OCI-LY7 (cell line): Measurements from ENCODE around the gene KLRC1. TPM values are rescaled to one million over a fixed set of nuclear protein-coding genes. Genes with fewer than 3 reads are reported as not detected.
"Not testable (repeated sequence)": the region's sequence is repeated elsewhere in the genome, so short reads cannot be mapped to it uniquely, and the experiment has no call there.

Experiments used
- BruUV-seq: library from RNA; stranded (reverse); fragments of 400-500 nt; replicated peaks from 2 replicates; lab custom pipeline; 2021; lab: Mats Ljungman, UMichigan
- CTCF ChIA-PET: fragments of 300-600 bp; sonication (Branson Sonifier 250); formaldehyde crosslinking; loops from one replicate; lab custom pipeline; 2022; ENCODE audit warnings: antibody characterized with exemption; ENCODE audit not compliant: unreplicated experiment; lab: Charles Lee
- POLR2A ChIA-PET: fragments of 300-600 bp; sonication (Branson Sonifier 250); formaldehyde crosslinking; loops from one replicate; lab custom pipeline; 2022; ENCODE audit warnings: antibody characterized with exemption; lab: Charles Lee
- DNase-seq: peaks from one replicate; pipeline ENCODE4 v3.0.0-alpha.2; 2015; ENCODE audit warnings: low spot score
- H2AFZ ChIP-seq: fragments of 200-600 bp; sonication (generic), shearing (Covaris generic); 2 replicates; pipeline ENCODE4 v1.6.1; 2014; ENCODE audit warnings: mild to moderate bottlenecking, antibody characterized with exemption, low read length, moderate library complexity
- H3K27ac ChIP-seq: fragments of 200-600 bp; sonication (generic); 2 replicates; pipeline ENCODE4 v1.5.1; 2014; ENCODE audit warnings: mixed run types, low read depth, mild to moderate bottlenecking, moderate library complexity, low read length, inconsistent platforms; ENCODE audit not compliant: poor library complexity, severe bottlenecking
- H3K36me3 ChIP-seq: fragments of 200-600 bp; sonication (generic); 2 replicates; pipeline ENCODE4 v1.6.1; 2014; ENCODE audit warnings: mild to moderate bottlenecking, antibody characterized with exemption, low read length, moderate library complexity, mixed read lengths; ENCODE audit not compliant: insufficient read depth
- H3K4me1 ChIP-seq: fragments of 200-600 bp; sonication (generic); 2 replicates; pipeline ENCODE4 v1.5.1; 2014; ENCODE audit warnings: mild to moderate bottlenecking, low read length; ENCODE audit not compliant: insufficient read depth, poor library complexity, severe bottlenecking
- H3K4me2 ChIP-seq: fragments of 200-600 bp; sonication (generic); 2 replicates; pipeline ENCODE4 v1.6.1; 2014; ENCODE audit warnings: mild to moderate bottlenecking, low read length
- H3K4me3 ChIP-seq: fragments of 200-600 bp; sonication (generic); 2 replicates; pipeline ENCODE4 v1.5.1; 2014; ENCODE audit warnings: mild to moderate bottlenecking, low read depth, low read length; ENCODE audit not compliant: poor library complexity, severe bottlenecking
- H3K79me2 ChIP-seq: fragments of 200-600 bp; sonication (generic); 2 replicates; pipeline ENCODE4 v1.6.1; 2016; ENCODE audit warnings: low read depth, mild to moderate bottlenecking, low read length, moderate library complexity, mixed read lengths; ENCODE audit not compliant: insufficient read depth
- H3K9me2 ChIP-seq: fragments of 200-600 bp; sonication (generic); 2 replicates; pipeline ENCODE4 v1.6.1; 2016; ENCODE audit warnings: mild to moderate bottlenecking, low read length, mixed read lengths; ENCODE audit not compliant: insufficient read depth
- H3K9me3 ChIP-seq: fragments of 200-600 bp; sonication (generic); 2 replicates; pipeline ENCODE4 v1.6.1; 2014; ENCODE audit warnings: mild to moderate bottlenecking, mixed run types, low read length, mixed read lengths
- H4K20me1 ChIP-seq: fragments of 200-600 bp; sonication (generic); 2 replicates; pipeline ENCODE4 v1.6.1; 2014; ENCODE audit warnings: mild to moderate bottlenecking, antibody characterized with exemption, low read length, moderate library complexity, mixed read lengths; ENCODE audit not compliant: insufficient read depth
- EZH2phosphoT487 ChIP-seq: fragments of 200-600 bp; sonication (generic); IDR thresholded peaks from 2 replicates; pipeline ENCODE4 v1.6.1; 2018; ENCODE audit warnings: low read depth, borderline replicate concordance, mild to moderate bottlenecking, mixed run types, antibody characterized with exemption, low read length, moderate library complexity, mixed read lengths
- intact Hi-C: fragments of 100-400 bp; cut with micrococcal nuclease; formaldehyde crosslinking; loops from one replicate; pipeline ENCODE4 v1.10.0; 2022; ENCODE audit not compliant: unreplicated experiment
- total RNA-seq, 2 experiments: library from RNA; depleted of rRNA in 1 of 2; stranded (reverse); fragments of >200 nt in 1 of 2; shearing (Covaris generic) in 1 of 2; gene quantifications; 2 replicates each; pipeline ENCODE4 v1.2.3, GENCODE V29; 2014 to 2022
- TF ChIP-seq, protein P1 (sequence below): fragments of 200-600 bp; sonication (generic); conservative IDR thresholded peaks from 2 replicates; pipeline ENCODE4 v1.5.1; 2014; ENCODE audit warnings: mild to moderate bottlenecking, antibody characterized with exemption, low read length, moderate library complexity, mixed read lengths

KLRC1 gene
- total RNA-seq, 2 experiments from 2014 or later, result 0.36 to 1.2 TPM

DNA sequence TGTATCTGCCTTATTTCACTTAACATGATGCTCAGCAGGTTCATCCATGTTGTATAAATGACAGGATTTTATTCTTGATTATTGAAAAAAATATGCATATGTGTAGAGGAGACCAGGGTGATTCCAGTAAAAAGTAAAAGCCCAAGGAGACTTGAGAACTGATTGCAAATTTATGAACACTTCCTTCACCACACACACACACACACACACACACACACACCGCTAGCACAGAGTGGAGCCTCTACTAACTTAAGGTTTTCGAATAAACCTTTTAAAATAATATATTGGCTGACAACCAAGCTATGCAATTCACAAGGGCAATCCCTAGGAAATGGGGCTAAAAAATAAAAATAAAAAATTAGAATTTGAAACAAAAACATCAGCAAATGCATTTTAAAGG, 55.0 kb downstream of the KLRC1 start:
- peak overlapping the region; percentile 100 for H3K4me2 ChIP-seq
- CTCF ChIA-PET, result interaction anchor here (0.6 to 1.4 kb wide), 2 partner anchors 9 to 237 kb away, joined by 3 read pairs; no protein-coding TSS in a partner anchor

DNA sequence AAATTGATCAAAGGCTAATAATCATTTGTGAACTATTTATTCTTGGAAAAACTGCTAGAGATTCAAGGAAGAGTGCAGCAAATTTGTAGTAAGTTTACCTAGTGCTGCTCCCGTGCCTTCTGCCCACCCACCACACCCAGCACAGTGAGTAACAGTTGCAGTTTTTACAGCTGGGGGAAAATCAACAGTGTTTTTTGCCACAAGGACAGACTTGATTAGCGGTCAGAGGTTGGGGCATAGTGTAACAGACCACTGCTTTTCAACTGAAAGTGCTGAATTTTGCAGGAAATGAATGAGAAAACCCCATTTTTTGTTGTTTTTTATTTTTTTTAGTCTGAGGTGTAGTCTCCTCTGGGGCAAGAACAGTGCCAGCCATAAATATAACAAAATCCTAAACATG, 55.9 kb downstream of the KLRC1 start:
- H3K79me2 ChIP-seq, result peaks cover 59% of the 10 kb centered on the region
- peak overlapping the region; percentile 46; the same call in 1 of the 2 replicates for H2AFZ ChIP-seq
- ChIA-PET POLR2A (interaction anchor here (0.6 to 4.3 kb wide), 11 partner anchors 9 to 667 kb away, joined by 3 to 32 read pairs (median 6); no protein-coding TSS in a partner anchor), CTCF (interaction anchor here (1.4 kb wide), 1 partner anchor 10 kb away, joined by 3 read pairs; no protein-coding TSS in a partner anchor)
- H3K27ac ChIP-seq, result peak overlapping the region; percentile 97
- H3K4me3 ChIP-seq, result peak overlapping the region; percentile 79
- peak; percentile 79 for DNase-seq
- intact Hi-C loops, result loop anchor here (1.0 to 10.0 kb wide), 4 partner anchors 9 to 1958 kb away; partner anchors contain the start of genes BORCS5, MANSC1 and RIMKLB
- BruUV-seq, result no TSS peak
- peaks cover 60% of the 10 kb centered on the region for H3K4me1 ChIP-seq
- H3K9me3 ChIP-seq, result peaks cover 11% of the 10 kb centered on the region; the same call in 1 of the 2 replicates
- no peaks in the 10 kb centered on the region for H4K20me1 ChIP-seq
- peaks cover 41% of the 10 kb centered on the region for H3K36me3 ChIP-seq
- H3K4me2 ChIP-seq, result peak overlapping the region; percentile 100
- TF ChIP-seq, protein P1, sequence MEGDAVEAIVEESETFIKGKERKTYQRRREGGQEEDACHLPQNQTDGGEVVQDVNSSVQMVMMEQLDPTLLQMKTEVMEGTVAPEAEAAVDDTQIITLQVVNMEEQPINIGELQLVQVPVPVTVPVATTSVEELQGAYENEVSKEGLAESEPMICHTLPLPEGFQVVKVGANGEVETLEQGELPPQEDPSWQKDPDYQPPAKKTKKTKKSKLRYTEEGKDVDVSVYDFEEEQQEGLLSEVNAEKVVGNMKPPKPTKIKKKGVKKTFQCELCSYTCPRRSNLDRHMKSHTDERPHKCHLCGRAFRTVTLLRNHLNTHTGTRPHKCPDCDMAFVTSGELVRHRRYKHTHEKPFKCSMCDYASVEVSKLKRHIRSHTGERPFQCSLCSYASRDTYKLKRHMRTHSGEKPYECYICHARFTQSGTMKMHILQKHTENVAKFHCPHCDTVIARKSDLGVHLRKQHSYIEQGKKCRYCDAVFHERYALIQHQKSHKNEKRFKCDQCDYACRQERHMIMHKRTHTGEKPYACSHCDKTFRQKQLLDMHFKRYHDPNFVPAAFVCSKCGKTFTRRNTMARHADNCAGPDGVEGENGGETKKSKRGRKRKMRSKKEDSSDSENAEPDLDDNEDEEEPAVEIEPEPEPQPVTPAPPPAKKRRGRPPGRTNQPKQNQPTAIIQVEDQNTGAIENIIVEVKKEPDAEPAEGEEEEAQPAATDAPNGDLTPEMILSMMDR, result no peak
- TF ChIP-seq EZH2phosphoT487, result no peak
- no peaks in the 10 kb centered on the region for H3K9me2 ChIP-seq

More for the DNA sequence above, 55.0 kb downstream of the KLRC1 start:
- intact Hi-C loops, result loop anchor here (10.0 kb wide), 2 partner anchors 1703 to 1957 kb away; partner anchors contain the start of genes BORCS5, MANSC1 and RIMKLB
- DNase-seq, result no peak
- TF ChIP-seq EZH2phosphoT487, result no peak
- TF ChIP-seq, protein P1, result no peak
- peaks cover 11% of the 10 kb centered on the region; the same call in 1 of the 2 replicates for H3K9me3 ChIP-seq
- H3K79me2 ChIP-seq, result peaks cover 62% of the 10 kb centered on the region
- peaks cover 52% of the 10 kb centered on the region for H3K4me1 ChIP-seq
- H3K36me3 ChIP-seq, result peaks cover 44% of the 10 kb centered on the region
- H2AFZ ChIP-seq, result peak overlapping the region; percentile 46; the same call in 1 of the 2 replicates
- peak overlapping the region; percentile 79 for H3K4me3 ChIP-seq
- no TSS peak for BruUV-seq
- H4K20me1 ChIP-seq, result no peaks in the 10 kb centered on the region
- H3K9me2 ChIP-seq, result no peaks in the 10 kb centered on the region
- POLR2A ChIA-PET, result interaction anchor here (0.7 to 4.3 kb wide), 8 partner anchors 9 to 655 kb away, joined by 4 to 32 read pairs (median 10); no protein-coding TSS in a partner anchor
- H3K27ac ChIP-seq, result peak overlapping the region; percentile 97

DNA sequence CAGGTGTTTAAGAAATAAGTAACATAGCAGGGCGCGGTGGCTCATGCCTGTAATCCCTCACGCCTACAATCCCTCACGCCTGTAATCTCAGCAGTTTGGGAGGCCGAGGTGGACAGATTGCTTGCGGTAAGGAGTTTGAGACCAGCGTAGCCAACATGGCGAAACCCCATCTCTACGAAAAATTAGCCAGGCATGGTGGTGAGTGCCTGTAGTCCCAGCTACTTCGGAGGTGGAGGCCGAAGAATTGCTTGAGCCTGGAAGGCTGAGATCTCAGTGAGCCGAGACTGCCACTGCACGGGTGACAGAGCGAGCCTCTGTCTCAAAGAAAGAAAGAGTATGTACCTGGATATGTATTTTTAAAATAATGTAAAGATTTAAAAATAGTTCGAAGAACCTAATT, 57.0 kb downstream of the KLRC1 start:
- peak overlapping the region; percentile 100 for H3K4me2 ChIP-seq
- not testable (repeated sequence) for H2AFZ ChIP-seq, H3K9me2 ChIP-seq, H4K20me1 ChIP-seq, DNase-seq
- H3K36me3 ChIP-seq, result peaks cover 30% of the 10 kb centered on the region
- intact Hi-C loops, result loop anchor here (2.0 to 10.0 kb wide), 3 partner anchors 665 to 1959 kb away; partner anchors contain the start of genes BORCS5, MANSC1 and RIMKLB
- H3K4me3 ChIP-seq, result peak overlapping the region; percentile 79
- peaks cover 11% of the 10 kb centered on the region; the same call in 1 of the 2 replicates for H3K9me3 ChIP-seq
- ChIA-PET CTCF (interaction anchor here (1.1 kb wide), 1 partner anchor 11 kb away, joined by 4 read pairs; no protein-coding TSS in a partner anchor), POLR2A (interaction anchor here (0.6 to 4.3 kb wide), 11 partner anchors 8 to 727 kb away, joined by 3 to 32 read pairs (median 6); partner anchors contain the start of gene CLEC2D)
- TSS peak; percentile 51 for BruUV-seq
- H3K27ac ChIP-seq, result peak overlapping the region; percentile 97
- peaks cover 50% of the 10 kb centered on the region for H3K79me2 ChIP-seq
- H3K4me1 ChIP-seq, result peaks cover 70% of the 10 kb centered on the region

Other genes starting within 250 kb of the KLRC1 start
- gene GABARAPL1, start 240.5 kb downstream of the KLRC1 start, total RNA-seq (2014; rRNA removed; shearing (Covaris generic)), result 34.2 and 40.7 TPM in 2 replicates
- gene GABARAPL1, start 240.5 kb downstream of the KLRC1 start, total RNA-seq (2022), result 52.4 and 65.2 TPM in 2 replicates
- gene KLRD1, start 145.5 kb downstream of the KLRC1 start, total RNA-seq (2014; rRNA removed; shearing (Covaris generic)), result under 0.01 and 0.03 TPM in 2 replicates
- gene KLRD1, start 145.5 kb downstream of the KLRC1 start, total RNA-seq (2022), result 0.04 and 0.18 TPM in 2 replicates
- gene KLRK1, start 63.3 kb downstream of the KLRC1 start, total RNA-seq (2014; rRNA removed; shearing (Covaris generic)), result 35.7 and 35.9 TPM in 2 replicates
- 26.6 and 35.4 TPM in 2 replicates for gene KLRK1, start 63.3 kb downstream of the KLRC1 start, total RNA-seq (2022)
- gene KLRC4, start 43.6 kb downstream of the KLRC1 start, total RNA-seq (2014; rRNA removed; shearing (Covaris generic)), result 8.6 and 9.3 TPM in 2 replicates
- gene KLRC4, start 43.6 kb downstream of the KLRC1 start, total RNA-seq (2022), result 9.9 and 10.9 TPM in 2 replicates
- 4.7 and 6.8 TPM in 2 replicates for gene KLRC3, start 32.8 kb downstream of the KLRC1 start, total RNA-seq (2014; rRNA removed; shearing (Covaris generic))
- 1.5 and 3.0 TPM in 2 replicates for gene KLRC3, start 32.8 kb downstream of the KLRC1 start, total RNA-seq (2022)
- gene KLRC2, start 17.4 kb downstream of the KLRC1 start, total RNA-seq (2014; rRNA removed; shearing (Covaris generic)), result 1.2 TPM in 1 of 2 replicates, not detected in the other
- not detected in 2 replicates for gene KLRC2, start 17.4 kb downstream of the KLRC1 start, total RNA-seq (2022)
- gene EIF2S3B, start 52.5 kb upstream of the KLRC1 start, total RNA-seq (2014; rRNA removed; shearing (Covaris generic)), result 0.85 and 1.0 TPM in 2 replicates
- 0.95 and 1.6 TPM in 2 replicates for gene EIF2S3B, start 52.5 kb upstream of the KLRC1 start, total RNA-seq (2022)
- 35.6 and 44.4 TPM in 2 replicates for gene MAGOHB, start 160.2 kb upstream of the KLRC1 start, total RNA-seq (2014; rRNA removed; shearing (Covaris generic))
- 54.7 and 66.5 TPM in 2 replicates for gene MAGOHB, start 160.2 kb upstream of the KLRC1 start, total RNA-seq (2022)
- gene STYK1, start 220.7 kb upstream of the KLRC1 start, total RNA-seq (2014; rRNA removed; shearing (Covaris generic)), result not detected in 2 replicates
- gene STYK1, start 220.7 kb upstream of the KLRC1 start, total RNA-seq (2022), result 0.11 TPM in 1 of 2 replicates, not detected in the other